GM23338 (cell line): Measurements from ENCODE around the gene PTGS1. TPM values are rescaled to one million over a fixed set of nuclear protein-coding genes. Genes with fewer than 3 reads are reported as not detected.

Source experiments
- ATAC-seq: fragments of 200-7000 bp; cut with Tn5 transposase; 3 replicates; pipeline ENCODE4 v1.9.1; 2020
- DNase-seq: peaks from one replicate; pipeline ENCODE4 v3.0.0-alpha.2; 2015; ENCODE audit warnings: low spot score
- H2AFZ ChIP-seq: fragments of 200-600 bp; sonication (generic); 2 replicates; pipeline ENCODE4 v1.8.0; 2016; ENCODE audit warnings: antibody characterized with exemption, mild to moderate bottlenecking, moderate library complexity
- H3F3A ChIP-seq: fragments of 200-600 bp; sonication (generic); replicated peaks from 2 replicates; pipeline ENCODE4 v1.8.0; 2017; ENCODE audit warnings: antibody characterized with exemption, mixed run types, low read depth
- H3K27ac ChIP-seq: fragments of 200-600 bp; sonication (generic); 2 replicates; pipeline ENCODE4 v1.6.1; 2016; ENCODE audit warnings: low read depth
- H3K27me3 ChIP-seq: fragments of 200-600 bp; sonication (generic); 2 replicates; pipeline ENCODE4 v1.8.0; 2016; ENCODE audit warnings: mild to moderate bottlenecking, mixed run types, moderate library complexity; ENCODE audit not compliant: insufficient read depth
- H3K36me3 ChIP-seq: fragments of 200-600 bp; sonication (generic); 2 replicates; pipeline ENCODE4 v1.8.0; 2016; ENCODE audit warnings: mild to moderate bottlenecking; ENCODE audit not compliant: insufficient read depth
- H3K4me1 ChIP-seq: fragments of 200-600 bp; sonication (generic); 2 replicates; pipeline ENCODE4 v1.8.0; 2016; ENCODE audit warnings: mild to moderate bottlenecking, moderate library complexity; ENCODE audit not compliant: insufficient read depth
- H3K4me2 ChIP-seq: fragments of 200-600 bp; sonication (generic); 2 replicates; pipeline ENCODE4 v1.7.1; 2017; ENCODE audit warnings: mixed run types
- H3K4me3 ChIP-seq: fragments of 200-600 bp; sonication (generic); 2 replicates; pipeline ENCODE4 v1.6.1; 2016; ENCODE audit warnings: mixed run types
- H3K79me2 ChIP-seq: fragments of 200-600 bp; sonication (generic); replicated peaks from 2 replicates; pipeline ENCODE4 v1.8.0; 2017; ENCODE audit warnings: mild to moderate bottlenecking; ENCODE audit not compliant: insufficient read depth
- H3K9me2 ChIP-seq: fragments of 200-600 bp; sonication (generic); 2 replicates; pipeline ENCODE4 v1.8.0; 2017; ENCODE audit not compliant: insufficient read depth
- H4K20me1 ChIP-seq: fragments of 200-600 bp; sonication (generic); replicated peaks from 2 replicates; pipeline ENCODE4 v1.8.0; 2017; ENCODE audit warnings: mild to moderate bottlenecking; ENCODE audit not compliant: insufficient read depth
- H3K27ac Mint-ChIP-seq: 2 replicates; pipeline ENCODE4 v1.8.0; 2020; ENCODE audit warnings: inconsistent platforms, mild to moderate bottlenecking, moderate library complexity, mixed read lengths
- H3K27me3 Mint-ChIP-seq: 3 replicates; pipeline ENCODE4 v1.8.0; 2022; ENCODE audit warnings: low read depth, mild to moderate bottlenecking, moderate library complexity, mixed read lengths, inconsistent platforms; ENCODE audit not compliant: insufficient read depth, poor library complexity
- H3K36me3 Mint-ChIP-seq: 3 replicates; pipeline ENCODE4 v1.8.0; 2021; ENCODE audit warnings: low read depth, mild to moderate bottlenecking, inconsistent platforms, moderate library complexity, mixed read lengths
- H3K4me1 Mint-ChIP-seq: 3 replicates; pipeline ENCODE4 v1.8.0; 2020; ENCODE audit warnings: mild to moderate bottlenecking, inconsistent platforms, mixed read lengths
- H3K4me3 Mint-ChIP-seq: 3 replicates; pipeline ENCODE4 v1.8.0; 2021; ENCODE audit warnings: moderate library complexity, mild to moderate bottlenecking, inconsistent platforms, mixed read lengths
- H3K9me3 Mint-ChIP-seq: 3 replicates; pipeline ENCODE4 v1.8.0; 2020; ENCODE audit warnings: moderate library complexity, mild to moderate bottlenecking, inconsistent platforms, mixed read lengths
- EZH2 ChIP-seq: fragments of 200-600 bp; sonication (generic); IDR thresholded peaks from one replicate; pipeline ENCODE4 v1.8.0; 2017; ENCODE audit warnings: antibody characterized with exemption, mild to moderate bottlenecking, low read depth; ENCODE audit not compliant: unreplicated experiment
- polyA plus RNA-seq: library from polyadenylated mRNA; unstranded; fragments of >200 nt; fragmentation: Nextera tagmentation; extraction: Ambion mirVana; gene quantifications from 2 replicates; pipeline ENCODE4 v1.2.1, GENCODE V29; 2016
- total RNA-seq: library from RNA; depleted of rRNA; stranded (reverse); fragments of >200 nt; shearing (Covaris generic); gene quantifications from 2 replicates; pipeline ENCODE4 v1.2.3, GENCODE V29; 2014
- TF ChIP-seq, protein P1 (sequence below): fragments of 250-450 bp; sonication (Bioruptor Pico); IDR thresholded peaks from 2 replicates; pipeline ENCODE4 v1.5.0; 2020; ENCODE audit warnings: mild to moderate bottlenecking, moderate library complexity

PTGS1 gene
- total and polyA plus RNA-seq, 2 experiments from 2014 or later, result 0.48 to 1.3 TPM

DNA sequence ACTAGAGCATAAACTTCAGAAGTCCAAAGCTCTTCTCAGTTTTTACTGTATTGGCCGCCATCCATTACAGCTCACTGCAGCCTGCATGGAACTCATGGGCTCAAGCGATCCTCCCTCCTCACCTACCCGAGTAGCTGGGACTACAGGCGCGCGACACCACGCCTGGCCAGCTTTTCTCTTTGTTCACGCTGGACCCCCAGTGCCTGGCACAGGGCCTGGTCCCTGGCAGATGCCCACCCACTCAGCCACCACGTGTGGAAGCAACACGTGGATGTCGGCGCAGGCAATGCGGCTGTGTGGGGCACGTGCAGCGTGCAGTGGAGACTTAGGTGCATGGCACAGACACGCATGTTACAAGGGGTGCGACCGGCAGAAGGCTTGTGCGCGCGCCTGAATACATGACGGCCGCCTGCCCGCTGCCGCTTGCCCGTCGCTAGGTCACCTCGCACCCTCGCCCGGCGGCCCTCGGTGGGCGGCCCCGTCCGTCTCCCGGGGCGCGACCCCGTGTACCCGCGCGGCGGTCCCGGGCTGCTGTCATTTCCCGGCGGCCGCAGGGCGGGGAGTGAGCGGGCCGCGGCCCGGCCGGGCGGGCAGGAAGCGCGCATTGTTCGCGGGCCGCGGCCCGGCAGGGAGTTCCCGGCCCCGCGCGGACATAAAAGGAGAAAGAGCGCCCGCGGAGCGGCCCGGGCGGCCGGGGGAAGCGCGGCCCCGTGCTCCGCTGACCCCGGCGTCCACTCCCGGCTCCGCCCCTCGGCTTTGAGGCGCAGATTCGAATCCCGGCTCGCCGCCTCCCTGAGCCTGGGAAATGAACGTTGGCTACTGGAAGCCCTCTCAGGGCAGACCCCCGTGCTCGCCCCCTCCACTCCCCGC is 24.1 kb upstream of the PTGS1 start:
- H3K27ac Mint-ChIP-seq, result no peak overlapping the region
- peak; percentile 59 for ATAC-seq

More for the DNA sequence above, 24.1 kb upstream of the PTGS1 start:
- peaks cover 26% of the 10 kb centered on the region for H3K4me1 ChIP-seq
- H3K4me3 ChIP-seq, result peak overlapping the region; percentile 82
- no peaks in the 10 kb centered on the region for H3K9me2 ChIP-seq
- Mint-ChIP-seq H3K27me3 (peaks cover 39% of the 10 kb centered on the region), H3K36me3 (no peaks in the 10 kb centered on the region), H3K4me1 (peaks cover 36% of the 10 kb centered on the region), H3K4me3 (peak overlapping the region; percentile 87), H3K9me3 (no peaks in the 10 kb centered on the region; the same call in 2 of the 3 replicates)
- peaks cover 10% of the 10 kb centered on the region; the same call in 1 of the 2 replicates for H3F3A ChIP-seq
- no peak overlapping the region for H3K27ac ChIP-seq
- H3K27me3 ChIP-seq, result peaks cover 26% of the 10 kb centered on the region
- peak overlapping the region; percentile 96 for H3K4me2 ChIP-seq
- no peaks in the 10 kb centered on the region for H3K79me2 ChIP-seq
- peak overlapping the region; percentile 99 for H2AFZ ChIP-seq
- DNase-seq, result peak; percentile 61
- no peaks in the 10 kb centered on the region for H3K36me3 ChIP-seq
- TF ChIP-seq, protein P1, sequence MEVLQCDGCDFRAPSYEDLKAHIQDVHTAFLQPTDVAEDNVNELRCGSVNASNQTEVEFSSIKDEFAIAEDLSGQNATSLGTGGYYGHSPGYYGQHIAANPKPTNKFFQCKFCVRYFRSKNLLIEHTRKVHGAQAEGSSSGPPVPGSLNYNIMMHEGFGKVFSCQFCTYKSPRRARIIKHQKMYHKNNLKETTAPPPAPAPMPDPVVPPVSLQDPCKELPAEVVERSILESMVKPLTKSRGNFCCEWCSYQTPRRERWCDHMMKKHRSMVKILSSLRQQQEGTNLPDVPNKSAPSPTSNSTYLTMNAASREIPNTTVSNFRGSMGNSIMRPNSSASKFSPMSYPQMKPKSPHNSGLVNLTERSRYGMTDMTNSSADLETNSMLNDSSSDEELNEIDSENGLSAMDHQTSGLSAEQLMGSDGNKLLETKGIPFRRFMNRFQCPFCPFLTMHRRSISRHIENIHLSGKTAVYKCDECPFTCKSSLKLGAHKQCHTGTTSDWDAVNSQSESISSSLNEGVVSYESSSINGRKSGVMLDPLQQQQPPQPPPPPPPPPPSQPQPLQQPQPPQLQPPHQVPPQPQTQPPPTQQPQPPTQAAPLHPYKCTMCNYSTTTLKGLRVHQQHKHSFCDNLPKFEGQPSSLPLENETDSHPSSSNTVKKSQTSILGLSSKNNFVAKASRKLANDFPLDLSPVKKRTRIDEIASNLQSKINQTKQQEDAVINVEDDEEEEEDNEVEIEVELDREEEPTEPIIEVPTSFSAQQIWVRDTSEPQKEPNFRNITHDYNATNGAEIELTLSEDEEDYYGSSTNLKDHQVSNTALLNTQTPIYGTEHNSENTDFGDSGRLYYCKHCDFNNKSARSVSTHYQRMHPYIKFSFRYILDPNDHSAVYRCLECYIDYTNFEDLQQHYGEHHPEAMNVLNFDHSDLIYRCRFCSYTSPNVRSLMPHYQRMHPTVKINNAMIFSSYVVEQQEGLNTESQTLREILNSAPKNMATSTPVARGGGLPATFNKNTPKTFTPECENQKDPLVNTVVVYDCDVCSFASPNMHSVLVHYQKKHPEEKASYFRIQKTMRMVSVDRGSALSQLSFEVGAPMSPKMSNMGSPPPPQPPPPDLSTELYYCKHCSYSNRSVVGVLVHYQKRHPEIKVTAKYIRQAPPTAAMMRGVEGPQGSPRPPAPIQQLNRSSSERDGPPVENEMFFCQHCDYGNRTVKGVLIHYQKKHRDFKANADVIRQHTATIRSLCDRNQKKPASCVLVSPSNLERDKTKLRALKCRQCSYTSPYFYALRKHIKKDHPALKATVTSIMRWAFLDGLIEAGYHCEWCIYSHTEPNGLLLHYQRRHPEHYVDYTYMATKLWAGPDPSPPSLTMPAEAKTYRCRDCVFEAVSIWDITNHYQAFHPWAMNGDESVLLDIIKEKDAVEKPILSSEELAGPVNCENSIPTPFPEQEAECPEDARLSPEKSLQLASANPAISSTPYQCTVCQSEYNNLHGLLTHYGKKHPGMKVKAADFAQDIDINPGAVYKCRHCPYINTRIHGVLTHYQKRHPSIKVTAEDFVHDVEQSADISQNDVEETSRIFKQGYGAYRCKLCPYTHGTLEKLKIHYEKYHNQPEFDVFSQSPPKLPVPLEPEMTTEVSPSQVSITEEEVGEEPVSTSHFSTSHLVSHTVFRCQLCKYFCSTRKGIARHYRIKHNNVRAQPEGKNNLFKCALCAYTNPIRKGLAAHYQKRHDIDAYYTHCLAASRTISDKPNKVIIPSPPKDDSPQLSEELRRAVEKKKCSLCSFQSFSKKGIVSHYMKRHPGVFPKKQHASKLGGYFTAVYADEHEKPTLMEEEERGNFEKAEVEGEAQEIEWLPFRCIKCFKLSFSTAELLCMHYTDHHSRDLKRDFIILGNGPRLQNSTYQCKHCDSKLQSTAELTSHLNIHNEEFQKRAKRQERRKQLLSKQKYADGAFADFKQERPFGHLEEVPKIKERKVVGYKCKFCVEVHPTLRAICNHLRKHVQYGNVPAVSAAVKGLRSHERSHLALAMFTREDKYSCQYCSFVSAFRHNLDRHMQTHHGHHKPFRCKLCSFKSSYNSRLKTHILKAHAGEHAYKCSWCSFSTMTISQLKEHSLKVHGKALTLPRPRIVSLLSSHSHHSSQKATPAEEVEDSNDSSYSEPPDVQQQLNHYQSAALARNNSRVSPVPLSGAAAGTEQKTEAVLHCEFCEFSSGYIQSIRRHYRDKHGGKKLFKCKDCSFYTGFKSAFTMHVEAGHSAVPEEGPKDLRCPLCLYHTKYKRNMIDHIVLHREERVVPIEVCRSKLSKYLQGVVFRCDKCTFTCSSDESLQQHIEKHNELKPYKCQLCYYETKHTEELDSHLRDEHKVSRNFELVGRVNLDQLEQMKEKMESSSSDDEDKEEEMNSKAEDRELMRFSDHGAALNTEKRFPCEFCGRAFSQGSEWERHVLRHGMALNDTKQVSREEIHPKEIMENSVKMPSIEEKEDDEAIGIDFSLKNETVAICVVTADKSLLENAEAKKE, result no peak
- TF ChIP-seq EZH2, result peak; percentile 15
- H4K20me1 ChIP-seq, result no peaks in the 10 kb centered on the region
